Measurements from ENCODE around the gene SPOCK3. TPM values are rescaled to one million over a fixed set of nuclear protein-coding genes. Genes with fewer than 3 reads are reported as not detected.

The SPOCK3 gene
- total and polyA plus RNA-seq, 2 of the 13 experiments (the other 11 are each of a cell fraction or from before 2014, with no cell fraction given) = not detected

DNA sequence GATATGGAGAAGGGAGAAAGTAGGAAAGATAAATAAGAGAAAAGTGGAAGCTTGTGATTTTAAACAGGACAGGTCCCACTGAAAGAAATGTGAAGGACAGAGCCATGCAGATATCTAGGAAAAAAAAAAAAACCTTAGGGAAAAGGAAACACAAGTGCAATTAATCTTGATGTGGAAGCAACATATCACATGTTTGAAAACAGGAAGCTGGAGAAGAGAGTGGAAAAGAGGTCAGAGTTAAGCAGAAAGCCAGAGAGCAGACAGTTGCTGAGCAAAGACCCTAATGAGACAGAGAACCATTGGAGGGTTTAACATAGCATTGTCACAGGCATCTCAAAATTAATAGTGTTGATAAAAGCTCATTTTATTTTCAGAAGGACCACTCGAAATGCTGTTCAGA, 89.7 kb downstream of the SPOCK3 start (continued):
- TF ChIP-seq, protein P1, sequence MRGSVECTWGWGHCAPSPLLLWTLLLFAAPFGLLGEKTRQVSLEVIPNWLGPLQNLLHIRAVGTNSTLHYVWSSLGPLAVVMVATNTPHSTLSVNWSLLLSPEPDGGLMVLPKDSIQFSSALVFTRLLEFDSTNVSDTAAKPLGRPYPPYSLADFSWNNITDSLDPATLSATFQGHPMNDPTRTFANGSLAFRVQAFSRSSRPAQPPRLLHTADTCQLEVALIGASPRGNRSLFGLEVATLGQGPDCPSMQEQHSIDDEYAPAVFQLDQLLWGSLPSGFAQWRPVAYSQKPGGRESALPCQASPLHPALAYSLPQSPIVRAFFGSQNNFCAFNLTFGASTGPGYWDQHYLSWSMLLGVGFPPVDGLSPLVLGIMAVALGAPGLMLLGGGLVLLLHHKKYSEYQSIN (CRISPR knock-in tag; IDR thresholded peaks at IDR 0.05; ENCODE audit: borderline replicate concordance) = no peak
- TF ChIP-seq RFX1 (IDR thresholded peaks at IDR 0.05) = no peak
- TF ChIP-seq ZNF44 (CRISPR knock-in tag; IDR thresholded peaks at IDR 0.05) = no peak
- TF ChIP-seq ZNF670 (CRISPR knock-in tag; IDR thresholded peaks at IDR 0.05; ENCODE audit: borderline replicate concordance) = no peak
- TF ChIP-seq ZNF264 (CRISPR knock-in tag; IDR thresholded peaks at IDR 0.05) = no peak
- no peak for TF ChIP-seq CREB1 (IDR thresholded peaks at IDR 0.05)
- TF ChIP-seq CREB1 (CRISPR knock-in tag; IDR thresholded peaks at IDR 0.05) = no peak

DNA sequence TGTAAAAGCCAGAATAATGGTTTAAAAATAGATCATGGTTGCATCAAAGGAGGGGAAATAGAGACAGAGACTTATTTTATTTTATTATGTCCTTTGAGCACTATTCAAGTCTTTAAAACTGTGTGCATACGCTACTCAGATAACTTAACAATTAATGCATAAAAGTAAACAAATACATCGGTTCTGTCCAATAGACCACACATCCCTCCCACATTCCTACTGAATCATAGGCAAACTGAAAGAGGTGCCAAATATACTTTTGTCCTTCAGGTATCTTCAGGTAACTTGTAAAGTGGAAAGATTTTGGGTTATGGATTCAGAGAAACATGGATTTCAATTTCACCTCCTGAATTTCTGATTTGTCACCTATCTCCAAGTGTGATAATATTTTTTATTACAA, 91.3 kb downstream of the SPOCK3 start:
- no peaks in the 10 kb centered on the region for H3K36me3 ChIP-seq (replicated peaks in 1 of 2; ENCODE audit: control insufficient read depth in 1 of 2, insufficient read depth in 2 of 2, low read length in 2 of 2)
- in situ Hi-C loops (cut with HindIII; ENCODE audit: extremely low pct_ligation_motif_present, low pct_unique_long_range_greater_than_20kb) (no loop called here), intact Hi-C loops (cut with micrococcal nuclease; ENCODE audit: unreplicated experiment) (no loop called here)
- no peak overlapping the region for H3K9ac ChIP-seq (ENCODE audit: insufficient read depth, low read depth, low read length)
- no peak for ATAC-seq
- H3K4me3 ChIP-seq (replicated peaks in 1 of 3; ENCODE audit: insufficient read depth in 1 of 3, low read depth in 2 of 3, low read length in 3 of 3) = no peak overlapping the region
- H3K4me2 ChIP-seq (ENCODE audit: low read depth, low read length) = no peak overlapping the region
- no peaks in the 10 kb centered on the region for H3K4me1 ChIP-seq (ENCODE audit: insufficient read depth, low read length)
- POLR2A ChIA-PET = no interaction called here
- CTCF ChIA-PET (ENCODE audit: low intra/inter-chr PET ratio, low total read pairs) = no interaction called here
- H3K9me3 ChIP-seq (ENCODE audit: low read length) = no peaks in the 10 kb centered on the region
- no TSS peak for BruUV-seq (replicated peaks)
- TF ChIP-seq, protein P2, sequence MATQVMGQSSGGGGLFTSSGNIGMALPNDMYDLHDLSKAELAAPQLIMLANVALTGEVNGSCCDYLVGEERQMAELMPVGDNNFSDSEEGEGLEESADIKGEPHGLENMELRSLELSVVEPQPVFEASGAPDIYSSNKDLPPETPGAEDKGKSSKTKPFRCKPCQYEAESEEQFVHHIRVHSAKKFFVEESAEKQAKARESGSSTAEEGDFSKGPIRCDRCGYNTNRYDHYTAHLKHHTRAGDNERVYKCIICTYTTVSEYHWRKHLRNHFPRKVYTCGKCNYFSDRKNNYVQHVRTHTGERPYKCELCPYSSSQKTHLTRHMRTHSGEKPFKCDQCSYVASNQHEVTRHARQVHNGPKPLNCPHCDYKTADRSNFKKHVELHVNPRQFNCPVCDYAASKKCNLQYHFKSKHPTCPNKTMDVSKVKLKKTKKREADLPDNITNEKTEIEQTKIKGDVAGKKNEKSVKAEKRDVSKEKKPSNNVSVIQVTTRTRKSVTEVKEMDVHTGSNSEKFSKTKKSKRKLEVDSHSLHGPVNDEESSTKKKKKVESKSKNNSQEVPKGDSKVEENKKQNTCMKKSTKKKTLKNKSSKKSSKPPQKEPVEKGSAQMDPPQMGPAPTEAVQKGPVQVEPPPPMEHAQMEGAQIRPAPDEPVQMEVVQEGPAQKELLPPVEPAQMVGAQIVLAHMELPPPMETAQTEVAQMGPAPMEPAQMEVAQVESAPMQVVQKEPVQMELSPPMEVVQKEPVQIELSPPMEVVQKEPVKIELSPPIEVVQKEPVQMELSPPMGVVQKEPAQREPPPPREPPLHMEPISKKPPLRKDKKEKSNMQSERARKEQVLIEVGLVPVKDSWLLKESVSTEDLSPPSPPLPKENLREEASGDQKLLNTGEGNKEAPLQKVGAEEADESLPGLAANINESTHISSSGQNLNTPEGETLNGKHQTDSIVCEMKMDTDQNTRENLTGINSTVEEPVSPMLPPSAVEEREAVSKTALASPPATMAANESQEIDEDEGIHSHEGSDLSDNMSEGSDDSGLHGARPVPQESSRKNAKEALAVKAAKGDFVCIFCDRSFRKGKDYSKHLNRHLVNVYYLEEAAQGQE (IDR thresholded peaks at IDR 0.05; ENCODE audit: borderline replicate concordance in 1 of 2, low read depth in 1 of 2, low read length in 2 of 2) = no peak
- no peaks in the 10 kb centered on the region for H3K27me3 ChIP-seq (ENCODE audit: control insufficient read depth in 1 of 2, insufficient read depth in 2 of 2, low read length in 2 of 2)
- WGBS (ENCODE audit: low lambda C conversion rate) = 16% methylated on average over 2 of the region's 2 CpGs
- H3K79me2 ChIP-seq (ENCODE audit: insufficient read depth, low read length) = no peaks in the 10 kb centered on the region
- FAIRE-seq = no peak
- no peaks in the 10 kb centered on the region for H4K20me1 ChIP-seq (ENCODE audit: insufficient read depth, low read length)
- H2AFZ ChIP-seq (ENCODE audit: low read length) = no peak overlapping the region
- no peak overlapping the region for H3K27ac ChIP-seq (ENCODE audit: extremely low read length, insufficient read depth, low read length)
- no peak for DNase-seq (ENCODE audit: low spot score)
